DMS114 treated with DMSO at 0.1 percent for 48 hours (cell line): ENCODE results near the gene UROS.

Experiments used
- DNase-seq: peaks from one replicate; lab custom pipeline; 2025; ENCODE audit not compliant: unreplicated experiment; lab: John Stamatoyannopoulos, UW

UROS gene

GRCh38 chr10:125792342-125793300, 30.4 kb downstream of the UROS start:
- no peak for DNase-seq

- DNase-seq = no peak
These were observed 34.7 kb downstream of the UROS start for GRCh38 chr10:125788156-125789034.

- DNase-seq = no peak
These were observed 37.3 kb downstream of the UROS start for GRCh38 chr10:125785791-125786190.

- DNase-seq = no peak
These were observed 39.1 kb downstream of the UROS start for GRCh38 chr10:125783957-125784356.

GRCh38 chr10:125783408-125783807, 39.6 kb downstream of the UROS start:
- no peak for DNase-seq

- DNase-seq = no peak
These were observed 40.4 kb downstream of the UROS start for GRCh38 chr10:125782616-125783015.

GRCh38 chr10:125782054-125782453, 41.0 kb downstream of the UROS start:
- no peak for DNase-seq

- no peak for DNase-seq
These were observed 41.7 kb downstream of the UROS start for GRCh38 chr10:125781374-125781773.

- no peak for DNase-seq
These were observed 43.4 kb downstream of the UROS start for GRCh38 chr10:125779403-125780327.

GRCh38 chr10:125778556-125778955, 44.5 kb downstream of the UROS start:
- no peak for DNase-seq

- no peak for DNase-seq
These were observed 45.3 kb downstream of the UROS start for GRCh38 chr10:125777806-125778205.

- DNase-seq = no peak
These were observed 47.5 kb downstream of the UROS start, which contains the start of gene MMP21 for GRCh38 chr10:125775491-125776106. TSS of gene MMP21 (minus strand) at chr10:125775821. CDS start at chr10:125775821, 0 bp downstream.

- DNase-seq = no peak
These were observed 48.4 kb downstream of the UROS start for GRCh38 chr10:125774581-125775191.

GRCh38 chr10:125773687-125774543, 49.1 kb downstream of the UROS start:
- no peak for DNase-seq

GRCh38 chr10:125772864-125773180, 50.2 kb downstream of the UROS start:
- DNase-seq = no peak

- DNase-seq = no peak
These were observed 50.8 kb downstream of the UROS start for GRCh38 chr10:125772112-125772863.

- no peak for DNase-seq
These were observed 52.2 kb downstream of the UROS start for GRCh38 chr10:125770844-125771243.

GRCh38 chr10:125769175-125769574, 53.9 kb downstream of the UROS start:
- DNase-seq = no peak
